Measurements from ENCODE around the gene FAM222A.

FAM222A gene

DNA sequence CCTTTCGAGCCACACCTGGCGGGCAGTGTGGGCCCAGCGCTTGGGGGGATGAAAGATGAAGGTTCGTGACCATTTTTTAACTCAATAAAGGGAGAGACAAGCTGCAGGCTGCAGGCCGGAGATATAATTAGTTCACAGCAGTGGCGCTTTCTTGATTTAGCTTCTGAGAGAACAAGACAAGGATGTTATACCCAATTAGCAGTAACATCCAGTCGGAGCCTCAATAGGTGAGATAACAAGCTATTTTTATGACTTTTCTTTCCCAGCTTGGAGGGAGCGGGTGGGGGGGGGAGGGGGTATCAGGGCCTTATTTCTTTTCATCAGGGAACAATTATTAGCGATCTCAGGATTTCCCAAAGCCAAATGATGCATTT lies 9.1 kb downstream of the FAM222A start:
- Histone ChIP-seq H4K20me1 (ENCODE audit: control insufficient read depth, insufficient read depth, low read depth, low read length) (no peaks in the 10 kb centered on the region), H3K27me3 (ENCODE audit: control insufficient read depth, low read length) (peaks cover 18% of the 10 kb centered on the region), H3K27ac (ENCODE audit: low read depth, low read length) (no peak overlapping the region), H3K4me2 (ENCODE audit: low read length) (no peak overlapping the region), H3K36me3 (ENCODE audit: control insufficient read depth, low read length) (no peaks in the 10 kb centered on the region), H3K4me3 (ENCODE audit: low read length) (no peak overlapping the region), H3F3A (ENCODE audit: control insufficient read depth, insufficient read depth) (no peaks in the 10 kb centered on the region), H3K9me2 (replicated peaks; ENCODE audit: control insufficient read depth, low read length) (no peaks in the 10 kb centered on the region), H3K4me1 (ENCODE audit: control insufficient read depth, low read length) (no peaks in the 10 kb centered on the region), H3K79me2 (ENCODE audit: control insufficient read depth, low read length) (no peaks in the 10 kb centered on the region), H3K9me3 (ENCODE audit: control insufficient read depth, insufficient read depth, low read length) (no peaks in the 10 kb centered on the region)
- TF ChIP-seq EZH2phosphoT487 (IDR thresholded peaks at IDR 0.05; ENCODE audit: borderline replicate concordance, low read length) = no peak
- TF ChIP-seq, protein P1, sequence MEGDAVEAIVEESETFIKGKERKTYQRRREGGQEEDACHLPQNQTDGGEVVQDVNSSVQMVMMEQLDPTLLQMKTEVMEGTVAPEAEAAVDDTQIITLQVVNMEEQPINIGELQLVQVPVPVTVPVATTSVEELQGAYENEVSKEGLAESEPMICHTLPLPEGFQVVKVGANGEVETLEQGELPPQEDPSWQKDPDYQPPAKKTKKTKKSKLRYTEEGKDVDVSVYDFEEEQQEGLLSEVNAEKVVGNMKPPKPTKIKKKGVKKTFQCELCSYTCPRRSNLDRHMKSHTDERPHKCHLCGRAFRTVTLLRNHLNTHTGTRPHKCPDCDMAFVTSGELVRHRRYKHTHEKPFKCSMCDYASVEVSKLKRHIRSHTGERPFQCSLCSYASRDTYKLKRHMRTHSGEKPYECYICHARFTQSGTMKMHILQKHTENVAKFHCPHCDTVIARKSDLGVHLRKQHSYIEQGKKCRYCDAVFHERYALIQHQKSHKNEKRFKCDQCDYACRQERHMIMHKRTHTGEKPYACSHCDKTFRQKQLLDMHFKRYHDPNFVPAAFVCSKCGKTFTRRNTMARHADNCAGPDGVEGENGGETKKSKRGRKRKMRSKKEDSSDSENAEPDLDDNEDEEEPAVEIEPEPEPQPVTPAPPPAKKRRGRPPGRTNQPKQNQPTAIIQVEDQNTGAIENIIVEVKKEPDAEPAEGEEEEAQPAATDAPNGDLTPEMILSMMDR (IDR thresholded peaks at IDR 0.05; ENCODE audit: low read depth, low read length, poor library complexity, severe bottlenecking) = no peak

DNA sequence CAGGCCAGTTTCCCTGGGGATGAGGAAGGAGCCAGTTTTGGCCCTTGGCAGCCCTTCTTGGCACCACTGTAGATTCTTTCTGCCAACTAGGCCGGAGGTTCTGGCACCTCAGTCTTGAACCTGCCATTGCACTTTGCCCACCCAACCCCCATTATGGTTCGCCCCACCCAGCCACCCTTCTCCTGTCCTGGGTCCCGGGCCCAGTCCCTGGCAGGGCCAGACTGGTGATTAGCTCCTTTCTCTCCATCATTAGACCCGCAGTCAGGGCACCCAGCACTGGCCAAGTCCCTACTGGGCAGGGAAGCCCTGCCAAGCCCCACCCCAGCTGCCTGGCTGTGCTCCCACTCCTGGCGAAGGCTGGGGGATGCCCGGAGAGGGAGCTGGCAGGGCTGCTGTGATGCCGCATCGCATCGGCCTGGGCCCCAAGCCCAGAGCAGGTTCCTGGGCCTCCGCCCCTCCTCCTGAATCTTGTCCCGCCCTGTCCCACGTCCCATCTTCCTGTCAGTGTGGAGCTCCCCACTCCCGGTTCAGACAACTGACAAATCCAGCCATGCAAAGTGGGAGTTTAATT lies 9.8 kb downstream of the FAM222A start:
- Histone ChIP-seq H3K4me1 (ENCODE audit: control insufficient read depth, low read length) (no peaks in the 10 kb centered on the region), H3K4me2 (ENCODE audit: low read length) (no peak overlapping the region), H3K79me2 (ENCODE audit: control insufficient read depth, low read length) (no peaks in the 10 kb centered on the region), H3K36me3 (ENCODE audit: control insufficient read depth, low read length) (no peaks in the 10 kb centered on the region), H3F3A (ENCODE audit: control insufficient read depth, insufficient read depth) (no peaks in the 10 kb centered on the region), H3K27me3 (ENCODE audit: control insufficient read depth, low read length) (peaks cover 14% of the 10 kb centered on the region), H4K20me1 (ENCODE audit: control insufficient read depth, insufficient read depth, low read depth, low read length) (no peaks in the 10 kb centered on the region), H3K9me2 (replicated peaks; ENCODE audit: control insufficient read depth, low read length) (no peaks in the 10 kb centered on the region), H3K27ac (ENCODE audit: low read depth, low read length) (no peak overlapping the region), H3K9me3 (ENCODE audit: control insufficient read depth, insufficient read depth, low read length) (no peaks in the 10 kb centered on the region), H3K4me3 (ENCODE audit: low read length) (no peak overlapping the region)
- no peak for TF ChIP-seq EZH2phosphoT487 (IDR thresholded peaks at IDR 0.05; ENCODE audit: borderline replicate concordance, low read length)
- TF ChIP-seq, protein P1 (IDR thresholded peaks at IDR 0.05; ENCODE audit: low read depth, low read length, poor library complexity, severe bottlenecking) = no peak

DNA sequence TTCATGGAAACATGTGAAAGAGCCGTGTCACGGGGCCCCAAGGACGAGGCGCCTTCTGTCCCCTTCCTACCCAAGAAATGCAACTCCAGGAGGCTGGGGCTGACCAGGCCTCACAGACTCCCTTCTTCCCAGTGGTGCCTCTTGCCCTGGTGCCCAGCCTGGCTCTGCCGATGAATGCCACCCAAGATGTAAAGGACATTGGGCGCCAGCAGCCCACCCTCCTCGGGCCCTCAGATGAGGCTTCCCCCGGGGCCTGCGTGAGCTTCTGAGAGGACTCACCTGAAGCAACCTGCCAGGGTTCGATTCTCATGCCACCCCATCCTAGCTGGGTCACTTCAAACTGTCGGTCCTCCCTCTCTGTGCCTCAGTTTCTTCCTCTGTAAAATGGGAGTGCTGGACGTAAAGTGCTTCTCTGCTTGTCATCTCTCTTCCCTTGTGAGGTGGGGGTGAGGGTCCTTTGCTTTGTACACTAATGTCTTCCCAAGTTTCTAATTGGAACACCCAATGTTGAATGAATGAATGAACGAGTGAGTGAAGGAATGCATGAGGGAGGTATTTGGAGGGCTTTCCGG lies 10.8 kb downstream of the FAM222A start:
- Histone ChIP-seq H3K9me3 (ENCODE audit: control insufficient read depth, insufficient read depth, low read length) (no peaks in the 10 kb centered on the region), H3K4me3 (ENCODE audit: low read length) (no peak overlapping the region), H4K20me1 (ENCODE audit: control insufficient read depth, insufficient read depth, low read depth, low read length) (no peaks in the 10 kb centered on the region), H3F3A (ENCODE audit: control insufficient read depth, insufficient read depth) (no peaks in the 10 kb centered on the region), H3K27me3 (ENCODE audit: control insufficient read depth, low read length) (peaks cover 3% of the 10 kb centered on the region), H3K36me3 (ENCODE audit: control insufficient read depth, low read length) (no peaks in the 10 kb centered on the region), H3K79me2 (ENCODE audit: control insufficient read depth, low read length) (no peaks in the 10 kb centered on the region), H3K9me2 (replicated peaks; ENCODE audit: control insufficient read depth, low read length) (no peaks in the 10 kb centered on the region), H3K4me1 (ENCODE audit: control insufficient read depth, low read length) (no peaks in the 10 kb centered on the region), H3K4me2 (ENCODE audit: low read length) (no peak overlapping the region), H3K27ac (ENCODE audit: low read depth, low read length) (no peak overlapping the region)
- TF ChIP-seq, protein P1 (IDR thresholded peaks at IDR 0.05; ENCODE audit: low read depth, low read length, poor library complexity, severe bottlenecking) = no peak
- TF ChIP-seq EZH2phosphoT487 (IDR thresholded peaks at IDR 0.05; ENCODE audit: borderline replicate concordance, low read length) = no peak
